Endometrium (tissue), 2 donors: ENCODE results near the gene HYKK.
"Not testable (repeated sequence)": the region's sequence is repeated elsewhere in the genome, so short reads cannot be mapped to it uniquely, and the experiment has no call there.

ENCODE experiments used
- FAIRE-seq: peaks from 2 replicates; lab custom pipeline; 2012; peaks lifted over from hg19 to GRCh38; lab: Jason Lieb, UNC
- donor health status: control.
- donor health status: control.

Gene HYKK

GRCh38 chr15:78540141-78540870 lies 32.9 kb downstream of the HYKK start, which contains the start of gene PSMA4:
PSMA4 (plus strand) TSS chr15:78540444; CDS start chr15:78541928, 1,484 bp downstream.
- no peak for FAIRE-seq

GRCh38 chr15:78540871-78541743 lies 33.7 kb downstream of the HYKK start:
- no peak for FAIRE-seq

GRCh38 chr15:78541744-78542034 lies 34.3 kb downstream of the HYKK start:
- no peak for FAIRE-seq

GRCh38 chr15:78542647-78543046 lies 35.3 kb downstream of the HYKK start:
- no peak for FAIRE-seq

- FAIRE-seq, result no peak
Observed at GRCh38 chr15:78550194-78550593, 42.8 kb downstream of the HYKK start.

- FAIRE-seq, result no peak
Observed at GRCh38 chr15:78550815-78551214, 43.4 kb downstream of the HYKK start.

- no peak for FAIRE-seq
Observed at GRCh38 chr15:78551902-78552301, 44.5 kb downstream of the HYKK start.

- FAIRE-seq, result no peak
Observed at GRCh38 chr15:78552597-78552996, 45.2 kb downstream of the HYKK start.

- FAIRE-seq, result not testable (repeated sequence)
Observed at GRCh38 chr15:78560201-78560600, 52.8 kb downstream of the HYKK start.

GRCh38 chr15:78561490-78561889 lies 54.1 kb downstream of the HYKK start:
- no peak for FAIRE-seq

GRCh38 chr15:78563092-78563491 lies 55.7 kb downstream of the HYKK start:
- FAIRE-seq, result no peak

- FAIRE-seq, result no peak
Observed at GRCh38 chr15:78564743-78565096, 57.3 kb downstream of the HYKK start.

- FAIRE-seq, result no peak
Observed at GRCh38 chr15:78565097-78565950, 57.9 kb downstream of the HYKK start, which contains the start of gene CHRNA5. CHRNA5 (plus strand) TSS chr15:78565520; CDS start chr15:78565720, 200 bp downstream.

GRCh38 chr15:78565951-78566774 lies 58.8 kb downstream of the HYKK start:
- FAIRE-seq, result no peak

- FAIRE-seq, result no peak
Observed at GRCh38 chr15:78567531-78567930, 60.2 kb downstream of the HYKK start.

GRCh38 chr15:78570710-78571109 lies 63.3 kb downstream of the HYKK start:
- FAIRE-seq, result no peak

- FAIRE-seq, result no peak
Observed at GRCh38 chr15:78571382-78571781, 64.0 kb downstream of the HYKK start.

GRCh38 chr15:78573416-78573815 lies 66.0 kb downstream of the HYKK start:
- no peak for FAIRE-seq

- no peak for FAIRE-seq
Observed at GRCh38 chr15:78574944-78575343, 67.6 kb downstream of the HYKK start.
